Measurements from ENCODE around the gene SNX1. TPM values are rescaled to one million over a fixed set of nuclear protein-coding genes. Genes with fewer than 3 reads are reported as not detected.

The SNX1 gene
- total and polyA plus RNA-seq, 2 of the 13 experiments (the other 11 are each of a cell fraction or from before 2014, with no cell fraction given), result 29.3 to 60.1 TPM

DNA sequence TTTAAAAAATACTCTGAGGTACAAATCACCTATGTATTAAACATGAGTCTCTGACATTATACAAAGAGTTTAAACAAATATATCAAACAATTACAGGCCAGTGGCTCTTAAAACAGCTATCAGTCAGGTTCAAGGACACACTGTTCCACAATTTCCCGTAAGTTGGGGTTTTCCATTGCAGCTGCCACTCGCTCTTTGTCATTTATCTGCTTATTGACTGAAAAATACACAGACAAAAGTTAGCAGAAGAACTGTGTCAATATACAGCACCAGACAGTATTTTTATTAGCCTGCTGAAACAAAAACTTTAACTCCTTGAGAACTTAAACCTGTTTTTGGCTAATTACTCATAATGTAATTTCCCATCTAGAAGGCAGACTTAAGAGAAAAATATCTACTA, 23.0 kb upstream of the SNX1 start (continued):
- TF ChIP-seq, protein P1, sequence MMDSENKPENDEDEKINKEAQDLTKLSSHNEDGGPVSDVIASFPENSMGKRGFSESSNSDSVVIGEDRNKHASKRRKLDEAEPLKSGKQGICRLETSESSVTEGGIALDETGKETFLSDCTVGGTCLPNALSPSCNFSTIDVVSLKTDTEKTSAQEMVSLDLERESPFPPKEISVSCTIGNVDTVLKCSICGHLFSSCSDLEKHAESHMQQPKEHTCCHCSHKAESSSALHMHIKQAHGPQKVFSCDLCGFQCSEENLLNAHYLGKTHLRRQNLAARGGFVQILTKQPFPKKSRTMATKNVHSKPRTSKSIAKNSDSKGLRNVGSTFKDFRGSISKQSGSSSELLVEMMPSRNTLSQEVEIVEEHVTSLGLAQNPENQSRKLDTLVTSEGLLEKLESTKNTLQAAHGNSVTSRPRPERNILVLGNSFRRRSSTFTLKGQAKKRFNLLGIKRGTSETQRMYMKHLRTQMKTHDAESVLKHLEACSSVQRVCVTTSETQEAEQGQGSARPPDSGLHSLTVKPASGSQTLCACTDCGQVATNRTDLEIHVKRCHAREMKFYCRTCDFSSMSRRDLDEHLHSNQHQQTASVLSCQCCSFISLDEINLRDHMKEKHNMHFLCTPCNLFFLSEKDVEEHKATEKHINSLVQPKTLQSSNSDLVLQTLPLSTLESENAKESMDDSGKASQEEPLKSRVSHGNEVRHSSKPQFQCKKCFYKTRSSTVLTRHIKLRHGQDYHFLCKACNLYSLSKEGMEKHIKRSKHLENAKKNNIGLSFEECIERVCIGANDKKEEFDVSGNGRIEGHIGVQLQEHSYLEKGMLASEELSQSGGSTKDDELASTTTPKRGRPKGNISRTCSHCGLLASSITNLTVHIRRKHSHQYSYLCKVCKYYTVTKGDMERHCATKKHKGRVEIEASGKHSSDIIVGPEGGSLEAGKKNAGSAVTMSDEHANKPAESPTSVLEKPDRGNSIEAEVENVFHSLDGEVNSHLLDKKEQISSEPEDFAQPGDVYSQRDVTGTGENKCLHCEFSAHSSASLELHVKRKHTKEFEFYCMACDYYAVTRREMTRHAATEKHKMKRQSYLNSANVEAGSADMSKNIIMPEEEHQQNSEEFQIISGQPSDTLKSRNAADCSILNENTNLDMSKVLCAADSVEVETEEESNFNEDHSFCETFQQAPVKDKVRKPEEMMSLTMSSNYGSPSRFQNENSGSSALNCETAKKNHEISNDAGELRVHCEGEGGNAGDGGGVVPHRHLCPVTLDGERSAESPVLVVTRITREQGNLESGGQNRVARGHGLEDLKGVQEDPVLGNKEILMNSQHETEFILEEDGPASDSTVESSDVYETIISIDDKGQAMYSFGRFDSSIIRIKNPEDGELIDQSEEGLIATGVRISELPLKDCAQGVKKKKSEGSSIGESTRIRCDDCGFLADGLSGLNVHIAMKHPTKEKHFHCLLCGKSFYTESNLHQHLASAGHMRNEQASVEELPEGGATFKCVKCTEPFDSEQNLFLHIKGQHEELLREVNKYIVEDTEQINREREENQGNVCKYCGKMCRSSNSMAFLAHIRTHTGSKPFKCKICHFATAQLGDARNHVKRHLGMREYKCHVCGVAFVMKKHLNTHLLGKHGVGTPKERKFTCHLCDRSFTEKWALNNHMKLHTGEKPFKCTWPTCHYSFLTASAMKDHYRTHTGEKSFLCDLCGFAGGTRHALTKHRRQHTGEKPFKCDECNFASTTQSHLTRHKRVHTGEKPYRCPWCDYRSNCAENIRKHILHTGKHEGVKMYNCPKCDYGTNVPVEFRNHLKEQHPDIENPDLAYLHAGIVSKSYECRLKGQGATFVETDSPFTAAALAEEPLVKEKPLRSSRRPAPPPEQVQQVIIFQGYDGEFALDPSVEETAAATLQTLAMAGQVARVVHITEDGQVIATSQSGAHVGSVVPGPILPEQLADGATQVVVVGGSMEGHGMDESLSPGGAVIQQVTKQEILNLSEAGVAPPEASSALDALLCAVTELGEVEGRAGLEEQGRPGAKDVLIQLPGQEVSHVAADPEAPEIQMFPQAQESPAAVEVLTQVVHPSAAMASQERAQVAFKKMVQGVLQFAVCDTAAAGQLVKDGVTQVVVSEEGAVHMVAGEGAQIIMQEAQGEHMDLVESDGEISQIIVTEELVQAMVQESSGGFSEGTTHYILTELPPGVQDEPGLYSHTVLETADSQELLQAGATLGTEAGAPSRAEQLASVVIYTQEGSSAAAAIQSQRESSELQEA (CRISPR knock-in tag; IDR thresholded peaks at IDR 0.05; ENCODE audit: not compliant biosample characterization), result no peak
- TF ChIP-seq ZSCAN20 (CRISPR knock-in tag; IDR thresholded peaks at IDR 0.05; ENCODE audit: borderline replicate concordance) (no peak), SIX1 (CRISPR knock-in tag; IDR thresholded peaks at IDR 0.05; ENCODE audit: borderline replicate concordance) (peak; percentile 82; the same call in 1 of the 2 replicates), ZNF263 (CRISPR knock-in tag; IDR thresholded peaks at IDR 0.05) (no peak), ZNF577 (CRISPR knock-in tag; IDR thresholded peaks at IDR 0.05; ENCODE audit: borderline replicate concordance, low read depth) (no peak), HNRNPUL1 (IDR thresholded peaks at IDR 0.05; ENCODE audit: low read depth, low read length) (peak; percentile 34; the same call in 1 of the 2 replicates), ARHGAP35 (CRISPR knock-in tag; IDR thresholded peaks at IDR 0.05; ENCODE audit: borderline replicate concordance) (no peak), NCOR1 (IDR thresholded peaks at IDR 0.05; ENCODE audit: borderline replicate concordance, low read length) (peak; percentile 90), SNAPC2 (CRISPR knock-in tag; IDR thresholded peaks at IDR 0.05) (no peak), RARG (CRISPR knock-in tag; IDR thresholded peaks at IDR 0.05; ENCODE audit: low read depth) (no peak), CREM (IDR thresholded peaks at IDR 0.05) (peak; percentile 85), CREM (CRISPR knock-in tag; IDR thresholded peaks at IDR 0.05) (no peak), ZNF709 (CRISPR knock-in tag; IDR thresholded peaks at IDR 0.05) (no peak), KDM1A (CRISPR knock-in tag; IDR thresholded peaks at IDR 0.05) (no peak)
- TF ChIP-seq, protein P2, sequence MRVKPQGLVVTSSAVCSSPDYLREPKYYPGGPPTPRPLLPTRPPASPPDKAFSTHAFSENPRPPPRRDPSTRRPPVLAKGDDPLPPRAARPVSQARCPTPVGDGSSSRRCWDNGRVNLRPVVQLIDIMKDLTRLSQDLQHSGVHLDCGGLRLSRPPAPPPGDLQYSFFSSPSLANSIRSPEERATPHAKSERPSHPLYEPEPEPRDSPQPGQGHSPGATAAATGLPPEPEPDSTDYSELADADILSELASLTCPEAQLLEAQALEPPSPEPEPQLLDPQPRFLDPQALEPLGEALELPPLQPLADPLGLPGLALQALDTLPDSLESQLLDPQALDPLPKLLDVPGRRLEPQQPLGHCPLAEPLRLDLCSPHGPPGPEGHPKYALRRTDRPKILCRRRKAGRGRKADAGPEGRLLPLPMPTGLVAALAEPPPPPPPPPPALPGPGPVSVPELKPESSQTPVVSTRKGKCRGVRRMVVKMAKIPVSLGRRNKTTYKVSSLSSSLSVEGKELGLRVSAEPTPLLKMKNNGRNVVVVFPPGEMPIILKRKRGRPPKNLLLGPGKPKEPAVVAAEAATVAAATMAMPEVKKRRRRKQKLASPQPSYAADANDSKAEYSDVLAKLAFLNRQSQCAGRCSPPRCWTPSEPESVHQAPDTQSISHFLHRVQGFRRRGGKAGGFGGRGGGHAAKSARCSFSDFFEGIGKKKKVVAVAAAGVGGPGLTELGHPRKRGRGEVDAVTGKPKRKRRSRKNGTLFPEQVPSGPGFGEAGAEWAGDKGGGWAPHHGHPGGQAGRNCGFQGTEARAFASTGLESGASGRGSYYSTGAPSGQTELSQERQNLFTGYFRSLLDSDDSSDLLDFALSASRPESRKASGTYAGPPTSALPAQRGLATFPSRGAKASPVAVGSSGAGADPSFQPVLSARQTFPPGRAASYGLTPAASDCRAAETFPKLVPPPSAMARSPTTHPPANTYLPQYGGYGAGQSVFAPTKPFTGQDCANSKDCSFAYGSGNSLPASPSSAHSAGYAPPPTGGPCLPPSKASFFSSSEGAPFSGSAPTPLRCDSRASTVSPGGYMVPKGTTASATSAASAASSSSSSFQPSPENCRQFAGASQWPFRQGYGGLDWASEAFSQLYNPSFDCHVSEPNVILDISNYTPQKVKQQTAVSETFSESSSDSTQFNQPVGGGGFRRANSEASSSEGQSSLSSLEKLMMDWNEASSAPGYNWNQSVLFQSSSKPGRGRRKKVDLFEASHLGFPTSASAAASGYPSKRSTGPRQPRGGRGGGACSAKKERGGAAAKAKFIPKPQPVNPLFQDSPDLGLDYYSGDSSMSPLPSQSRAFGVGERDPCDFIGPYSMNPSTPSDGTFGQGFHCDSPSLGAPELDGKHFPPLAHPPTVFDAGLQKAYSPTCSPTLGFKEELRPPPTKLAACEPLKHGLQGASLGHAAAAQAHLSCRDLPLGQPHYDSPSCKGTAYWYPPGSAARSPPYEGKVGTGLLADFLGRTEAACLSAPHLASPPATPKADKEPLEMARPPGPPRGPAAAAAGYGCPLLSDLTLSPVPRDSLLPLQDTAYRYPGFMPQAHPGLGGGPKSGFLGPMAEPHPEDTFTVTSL (CRISPR knock-in tag; IDR thresholded peaks at IDR 0.05; ENCODE audit: borderline replicate concordance), result peak; percentile 94
- TF ChIP-seq, protein P3, sequence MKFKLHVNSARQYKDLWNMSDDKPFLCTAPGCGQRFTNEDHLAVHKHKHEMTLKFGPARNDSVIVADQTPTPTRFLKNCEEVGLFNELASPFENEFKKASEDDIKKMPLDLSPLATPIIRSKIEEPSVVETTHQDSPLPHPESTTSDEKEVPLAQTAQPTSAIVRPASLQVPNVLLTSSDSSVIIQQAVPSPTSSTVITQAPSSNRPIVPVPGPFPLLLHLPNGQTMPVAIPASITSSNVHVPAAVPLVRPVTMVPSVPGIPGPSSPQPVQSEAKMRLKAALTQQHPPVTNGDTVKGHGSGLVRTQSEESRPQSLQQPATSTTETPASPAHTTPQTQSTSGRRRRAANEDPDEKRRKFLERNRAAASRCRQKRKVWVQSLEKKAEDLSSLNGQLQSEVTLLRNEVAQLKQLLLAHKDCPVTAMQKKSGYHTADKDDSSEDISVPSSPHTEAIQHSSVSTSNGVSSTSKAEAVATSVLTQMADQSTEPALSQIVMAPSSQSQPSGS (CRISPR knock-in tag; IDR thresholded peaks at IDR 0.05), result no peak

All from HepG2 (cell line).